Osteocyte (in vitro differentiated cells): Measurements from ENCODE around the gene CYP1A2. TPM values are rescaled to one million over a fixed set of nuclear protein-coding genes. Genes with fewer than 3 reads are reported as not detected.

Experiments
- DNase-seq: peaks from one replicate; pipeline ENCODE4 v3.0.0; 2021; ENCODE audit warnings: mixed read lengths; ENCODE audit not compliant: unreplicated experiment; ENCODE audit errors: extremely low spot score
- H3K27ac Mint-ChIP-seq: one replicate; pipeline ENCODE4 v1.8.0; 2021; ENCODE audit warnings: mild to moderate bottlenecking, mixed read lengths; ENCODE audit not compliant: unreplicated experiment
- H3K27me3 Mint-ChIP-seq: one replicate; pipeline ENCODE4 v1.8.0; 2021; ENCODE audit warnings: mixed read lengths; ENCODE audit not compliant: unreplicated experiment
- H3K36me3 Mint-ChIP-seq: one replicate; pipeline ENCODE4 v1.8.0; 2021; ENCODE audit warnings: mixed read lengths; ENCODE audit not compliant: unreplicated experiment
- H3K4me1 Mint-ChIP-seq: one replicate; pipeline ENCODE4 v1.8.0; 2021; ENCODE audit warnings: mixed read lengths; ENCODE audit not compliant: unreplicated experiment
- H3K4me3 Mint-ChIP-seq: one replicate; pipeline ENCODE4 v1.8.0; 2021; ENCODE audit warnings: mild to moderate bottlenecking, moderate library complexity, mixed read lengths; ENCODE audit not compliant: unreplicated experiment
- H3K9me3 Mint-ChIP-seq: one replicate; pipeline ENCODE4 v1.8.0; 2021; ENCODE audit warnings: mixed read lengths; ENCODE audit not compliant: unreplicated experiment
- CTCF ChIP-seq: fragments of 200-600 bp; sonication (generic); IDR thresholded peaks from 2 replicates; pipeline ENCODE4 v1.5.0; 2021; ENCODE audit warnings: antibody characterized with exemption, mild to moderate bottlenecking, moderate library complexity
- total RNA-seq: library from RNA; stranded (reverse); gene quantifications from 2 replicates; pipeline ENCODE4 v1.2.1, GENCODE V29; 2021

The CYP1A2 gene
- total RNA-seq, 1 donor from 2014 or later = not detected

- no peak for DNase-seq
- TF ChIP-seq CTCF = no peak
Measured at GRCh38 chr15:74769463-74770025, 20.9 kb downstream of the CYP1A2 start.

GRCh38 chr15:74770211-74770903 is 21.7 kb downstream of the CYP1A2 start:
- Mint-ChIP-seq H3K4me3 (no peak overlapping the region), H3K9me3 (no peaks in the 10 kb centered on the region), H3K27ac (no peak overlapping the region), H3K4me1 (peaks cover 6% of the 10 kb centered on the region), H3K36me3 (no peaks in the 10 kb centered on the region), H3K27me3 (peaks cover 10% of the 10 kb centered on the region)
- TF ChIP-seq CTCF = no peak
- DNase-seq = no peak

More at GRCh38 chr15:74769463-74770025, 20.9 kb downstream of the CYP1A2 start:
- Mint-ChIP-seq H3K36me3 (no peaks in the 10 kb centered on the region), H3K9me3 (no peaks in the 10 kb centered on the region), H3K27me3 (peaks cover 10% of the 10 kb centered on the region), H3K4me1 (peaks cover 6% of the 10 kb centered on the region), H3K27ac (no peak overlapping the region), H3K4me3 (no peak overlapping the region)

GRCh38 chr15:74773329-74773728 is 24.7 kb downstream of the CYP1A2 start:
- Mint-ChIP-seq H3K4me3 (no peak overlapping the region), H3K9me3 (no peaks in the 10 kb centered on the region), H3K36me3 (no peaks in the 10 kb centered on the region), H3K27me3 (peaks cover 10% of the 10 kb centered on the region), H3K4me1 (peaks cover 22% of the 10 kb centered on the region), H3K27ac (no peak overlapping the region)
- TF ChIP-seq CTCF = no peak
- DNase-seq = no peak

- no peak overlapping the region for H3K27ac Mint-ChIP-seq
- peaks cover 21% of the 10 kb centered on the region for H3K4me1 Mint-ChIP-seq
- H3K27me3 Mint-ChIP-seq = peaks cover 10% of the 10 kb centered on the region
- H3K4me3 Mint-ChIP-seq = no peak overlapping the region
- TF ChIP-seq CTCF = no peak
- H3K9me3 Mint-ChIP-seq = no peaks in the 10 kb centered on the region
- no peaks in the 10 kb centered on the region for H3K36me3 Mint-ChIP-seq
- DNase-seq = no peak
Measured at GRCh38 chr15:74773731-74774252, 25.1 kb downstream of the CYP1A2 start.

- no peak for TF ChIP-seq CTCF
- Mint-ChIP-seq H3K27me3 (peaks cover 3% of the 10 kb centered on the region), H3K4me1 (peaks cover 22% of the 10 kb centered on the region), H3K4me3 (no peak overlapping the region), H3K36me3 (no peaks in the 10 kb centered on the region), H3K27ac (no peak overlapping the region), H3K9me3 (no peaks in the 10 kb centered on the region)
- no peak for DNase-seq
Measured at GRCh38 chr15:74775132-74775562, 26.5 kb downstream of the CYP1A2 start.
